B cell (primary cell): Measurements from ENCODE around the gene TUBB4B. TPM values are rescaled to one million over a fixed set of nuclear protein-coding genes. Genes with fewer than 3 reads are reported as not detected.
A peak's percentile ranks its signal among the peaks of the same experiment; 100 is the strongest.

Source experiments
- ATAC-seq: fragments of 200-7000 bp; cut with Tn5 transposase; one replicate; pipeline ENCODE4 v1.10.0; 2021; ENCODE audit warnings: low read depth, mild to moderate bottlenecking, moderate number of reproducible peaks, moderate library complexity
- CTCF ChIA-PET: fragments of 350-600 bp; sonication (Branson Sonifier 250); formaldehyde crosslinking; loops from one replicate; lab custom pipeline; 2021; ENCODE audit warnings: antibody characterized with exemption, inconsistent platforms; lab: Charles Lee
- POLR2A ChIA-PET: fragments of 350-600 bp; sonication (Branson Sonifier 250); formaldehyde crosslinking; loops from one replicate; lab custom pipeline; 2021; ENCODE audit warnings: antibody characterized with exemption; lab: Charles Lee
- DNase-seq: peaks from one replicate; pipeline ENCODE4 v3.0.0; 2013
- H2AFZ ChIP-seq: 2 replicates; pipeline ENCODE4 v1.6.1; 2012; ENCODE audit warnings: mild to moderate bottlenecking, low read depth, low read length; ENCODE audit not compliant: insufficient read depth, poor library complexity, severe bottlenecking
- H3K27ac ChIP-seq, 2 donors: 1 replicate in 1 of 2; 2 replicates in 1 of 2; pipeline ENCODE4 v1.5.1; 2012 to 2013; ENCODE audit warnings: low read length in 2 of 2, mild to moderate bottlenecking in 2 of 2, moderate library complexity in 1 of 2
- H3K27me3 ChIP-seq, 4 experiments: fragments of 200-600 bp in 1 of 4; sonication (generic) in 1 of 4; replicated peaks in 1 of 4; 1 replicate in 2 of 4; 2 replicates in 2 of 4; pipeline versions ENCODE4 v1.6.1 to v1.7.0; 2013 to 2016; ENCODE audit warnings: low read length in 3 of 4, mild to moderate bottlenecking in 2 of 4, mixed read lengths in 1 of 4, moderate library complexity in 1 of 4; ENCODE audit not compliant: insufficient read depth in 4 of 4, control insufficient read depth in 3 of 4; ENCODE audit errors: control extremely low read depth in 1 of 4
- H3K36me3 ChIP-seq, 2 experiments: replicated peaks in 1 of 2; 1 replicate in 1 of 2; 2 replicates in 1 of 2; pipeline versions ENCODE4 v1.6.1 to v1.7.1; 2013; ENCODE audit warnings: low read length in 1 of 2; ENCODE audit not compliant: insufficient read depth in 2 of 2, control insufficient read depth in 1 of 2; ENCODE audit errors: control extremely low read depth in 1 of 2, extremely low read depth in 1 of 2
- H3K4me1 ChIP-seq, 2 donors: fragments of 200-600 bp in 1 of 2; sonication (generic) in 1 of 2; 1 replicate in 1 of 2; 2 replicates in 1 of 2; pipeline versions ENCODE4 v1.5.1 to v1.6.1; 2013 to 2017; ENCODE audit warnings: low read length in 2 of 2; ENCODE audit not compliant: control insufficient read depth in 2 of 2, insufficient read depth in 2 of 2
- H3K4me2 ChIP-seq: replicated peaks from 2 replicates; pipeline ENCODE3; 2012; ENCODE audit warnings: mild to moderate bottlenecking, low read depth, low read length; ENCODE audit not compliant: poor library complexity, severe bottlenecking
- H3K4me3 ChIP-seq, 5 experiments: fragments of 200-600 bp in 1 of 5; sonication (generic) in 1 of 5; 1 replicate in 3 of 5; 2 replicates in 2 of 5; pipeline versions ENCODE4 v1.5.1 to v1.7.0; 2011 to 2016; ENCODE audit warnings: low read length in 4 of 5, mild to moderate bottlenecking in 4 of 5, low read depth in 2 of 5, control low read depth in 1 of 5, moderate library complexity in 1 of 5; ENCODE audit not compliant: insufficient read depth in 1 of 5; ENCODE audit errors: control extremely low read depth in 1 of 5, extremely low read depth in 1 of 5
- H3K79me2 ChIP-seq: fragments of 200-600 bp; sonication (generic); one replicate; pipeline ENCODE4 v1.6.0; 2016; ENCODE audit warnings: low read length; ENCODE audit not compliant: control insufficient read depth, insufficient read depth
- H3K9ac ChIP-seq: fragments of 200-600 bp; sonication (generic); 2 replicates; pipeline ENCODE4 v1.6.1; 2017; ENCODE audit warnings: mild to moderate bottlenecking, low read length, moderate library complexity
- H3K9me3 ChIP-seq, 3 donors: one replicate each; pipeline versions ENCODE4 v1.6.1 to v1.7.1; 2013; ENCODE audit warnings: low read length in 2 of 3; ENCODE audit not compliant: control insufficient read depth in 2 of 3, insufficient read depth in 1 of 3; ENCODE audit errors: control extremely low read depth in 1 of 3
- H4K20me1 ChIP-seq: 2 replicates; pipeline ENCODE4 v1.6.0; 2012; ENCODE audit warnings: mild to moderate bottlenecking, low read length; ENCODE audit not compliant: insufficient read depth, control insufficient read depth, poor library complexity, severe bottlenecking
- H3K27ac Mint-ChIP-seq: one replicate; pipeline ENCODE4 v1.8.0; 2021; ENCODE audit warnings: mixed read lengths
- H3K27me3 Mint-ChIP-seq: one replicate; pipeline ENCODE4 v1.8.0; 2021; ENCODE audit warnings: mixed read lengths
- H3K4me1 Mint-ChIP-seq: one replicate; pipeline ENCODE4 v1.8.0; 2021; ENCODE audit warnings: mixed read lengths
- H3K4me3 Mint-ChIP-seq: one replicate; pipeline ENCODE4 v1.8.0; 2021; ENCODE audit warnings: mixed read lengths
- H3K9me3 Mint-ChIP-seq: one replicate; pipeline ENCODE4 v1.8.0; 2022; ENCODE audit warnings: mixed read lengths; ENCODE audit not compliant: insufficient read depth
- CTCF ChIP-seq: fragments of 200-600 bp; IDR thresholded peaks from one replicate; pipeline ENCODE4 v1.8.0; 2022; ENCODE audit warnings: antibody characterized with exemption, mild to moderate bottlenecking
- EZH2 ChIP-seq: IDR thresholded peaks from 2 replicates; pipeline ENCODE4 v1.6.1; 2012; ENCODE audit warnings: borderline replicate concordance, low read depth, mild to moderate bottlenecking, moderate library complexity, low read length; ENCODE audit not compliant: insufficient read depth, poor library complexity, severe bottlenecking
- WGBS: methylation state at CpG from one replicate; pipeline ENCODE4 v1.1.5; 2013; ENCODE audit warnings: missing lambda C conversion rate; ENCODE audit not compliant: insufficient coverage; 5-methylcytosine and 5-hydroxymethylcytosine counted together
- intact Hi-C: fragments of 100-400 bp; cut with micrococcal nuclease; formaldehyde crosslinking; loops from one replicate; pipeline ENCODE4 v1.10.0; 2022
- polyA plus RNA-seq: library from polyadenylated mRNA; depleted of rRNA; stranded (reverse); fragments of >200 nt; gene quantifications from 2 replicates; pipeline ENCODE4 v1.2.3, GENCODE V29; 2012
- total RNA-seq, 2 donors: library from RNA; stranded (reverse); fragments of 120-200 nt in 1 of 2; gene quantifications; 1 replicate in 1 of 2; 2 replicates in 1 of 2; pipeline versions ENCODE4 v1.2.3 to v1.2.4, GENCODE V29; 2013 to 2022

Gene TUBB4B
- total and polyA plus RNA-seq, 2 donors (not counting 1 experiment from before 2014, with no cell fraction given), result 110 to 261 TPM

GRCh38 chr9:137227054-137227852, 13.8 kb upstream of the TUBB4B start, which contains the start of gene RNF224:
Gene RNF224, plus strand, starts transcription at chr9:137227502. Its CDS starts 834 bp downstream, at chr9:137228336.
- TF ChIP-seq CTCF (peak; percentile 82), EZH2 (no peak)
- ChIA-PET POLR2A (interaction anchor here (0.7 to 1.0 kb wide), 3 partner anchors 14 to 181 kb away, joined by 3 to 5 read pairs (median 3); partner anchors contain the start of genes SAPCD2 and TUBB4B), CTCF (interaction anchor here (0.5 to 7.0 kb wide), 24 partner anchors 11 to 440 kb away, joined by 3 to 76 read pairs (median 5); partner anchors contain the start of genes ANAPC2, DPP7, MAN1B1 and NPDC1)
- Histone ChIP-seq H3K79me2 (no peaks in the 10 kb centered on the region), H3K27me3 (peaks cover 0 to 35% (median 2%) of the 10 kb centered on the region in 4 experiments), H3K27ac (no peak within 1 kb of the TSS), H3K9me3 (no peaks in the 10 kb centered on the region), H4K20me1 (no peaks in the 10 kb centered on the region), H3K9ac (no peak within 1 kb of the TSS), H3K4me2 (peak within 1 kb of the TSS; percentile 16), H3K4me3 (no peak within 1 kb of the TSS), H3K36me3 (no peaks in the 10 kb centered on the region), H3K4me1 (peaks cover 13 to 28% of the 10 kb centered on the region in 2 donors), H2AFZ (peak within 1 kb of the TSS; percentile 40)
- H3K27ac Mint-ChIP-seq, result no peak within 1 kb of the TSS
- ATAC-seq, result peak; percentile 32
- H3K27me3 Mint-ChIP-seq, result peaks cover 4% of the 10 kb centered on the region
- intact Hi-C loops, result loop anchor here (1.0 kb wide), 2 partner anchors 39 to 109 kb away; partner anchors contain the start of genes ANAPC2 and SSNA1
- no peak within 1 kb of the TSS for H3K4me3 Mint-ChIP-seq
- peak; percentile 89 for DNase-seq
- WGBS, result 47% methylated on average over 24 of the region's 25 CpGs
- H3K9me3 Mint-ChIP-seq, result no peaks in the 10 kb centered on the region
- peaks cover 14% of the 10 kb centered on the region for H3K4me1 Mint-ChIP-seq
